Measurements from ENCODE around the gene P2RY12. TPM values are rescaled to one million over a fixed set of nuclear protein-coding genes. Genes with fewer than 3 reads are reported as not detected.

Gene P2RY12
- total and polyA plus RNA-seq, 10 of the 15 experiments (the other 5 are each of a cell fraction or from before 2014, with no cell fraction given): 0.27 to 1.0 (median 0.66) TPM; not detected in 2

- ChIA-PET CTCF (interaction anchor here (1.2 to 1.4 kb wide), 3 partner anchors 19 to 138 kb away, joined by 3 to 4 read pairs (median 3); no protein-coding TSS in a partner anchor), RAD21 (ENCODE audit: unreplicated experiment) (no interaction called here), SMC1A (ENCODE audit: uncharacterized antibody, unreplicated experiment) (no interaction called here), POLR2A (no interaction called here)
- 76% methylated on average over 6 of the region's 6 CpGs for WGBS (ENCODE audit: insufficient coverage, insufficient replicate concordance, low lambda C conversion rate, missing lambda C conversion rate)
- no peak for TF ChIP-seq CEBPB (IDR thresholded peaks at IDR 0.05; ENCODE audit: borderline replicate concordance in 1 of 2, low read depth in 2 of 2, low read length in 2 of 2)
- no TSS peak for BruUV-seq (replicated peaks)
- no peak overlapping the region for H3K4me3 ChIP-seq
- DNase-seq (ENCODE audit: low read depth, low spot score): no peak
- intact Hi-C loops (cut with micrococcal nuclease; ENCODE audit: unreplicated experiment): no loop called here
- no peak overlapping the region for H2AFZ ChIP-seq (ENCODE audit: control insufficient read depth, low read depth, low read length)
- in situ Hi-C loops (cut with MboI): no loop called here
- no peaks in the 10 kb centered on the region for H3K79me2 ChIP-seq (ENCODE audit: control insufficient read depth, insufficient read depth, low read length)
- H3K4me1 ChIP-seq (ENCODE audit: control insufficient read depth, insufficient read depth, low read length): no peaks in the 10 kb centered on the region
- H3K4me2 ChIP-seq (ENCODE audit: control insufficient read depth, insufficient read depth): no peak overlapping the region
- no peaks in the 10 kb centered on the region for H4K20me1 ChIP-seq (ENCODE audit: control insufficient read depth, insufficient read depth)
- no peak overlapping the region for H3K27ac ChIP-seq (ENCODE audit: control insufficient read depth, insufficient read depth)
- H3K9ac ChIP-seq (ENCODE audit: control insufficient read depth, insufficient read depth, low read length): no peak overlapping the region
- H3K36me3 ChIP-seq (ENCODE audit: control insufficient read depth in 2 of 2, insufficient read depth in 2 of 2, low read length in 1 of 2): no peaks in the 10 kb centered on the region
- no peak for ATAC-seq
- no peaks in the 10 kb centered on the region for H3K27me3 ChIP-seq (replicated peaks in 1 of 2; ENCODE audit: control insufficient read depth in 2 of 2, insufficient read depth in 2 of 2, low read length in 1 of 2)
- FAIRE-seq: no peak
- H3K9me3 ChIP-seq (replicated peaks; ENCODE audit: control insufficient read depth, insufficient read depth, low read length): no peaks in the 10 kb centered on the region
Observed at GRCh38 chr3:151306168-151306810, 78.3 kb downstream of the P2RY12 start.

GRCh38 chr3:151305775-151306151 lies 78.8 kb downstream of the P2RY12 start:
- Histone ChIP-seq H3K27me3 (replicated peaks in 1 of 2; ENCODE audit: control insufficient read depth in 2 of 2, insufficient read depth in 2 of 2, low read length in 1 of 2) (no peaks in the 10 kb centered on the region), H4K20me1 (ENCODE audit: control insufficient read depth, insufficient read depth) (no peaks in the 10 kb centered on the region), H3K27ac (ENCODE audit: control insufficient read depth, insufficient read depth) (no peak overlapping the region), H3K4me2 (ENCODE audit: control insufficient read depth, insufficient read depth) (no peak overlapping the region), H3K9me3 (replicated peaks; ENCODE audit: control insufficient read depth, insufficient read depth, low read length) (no peaks in the 10 kb centered on the region), H3K9ac (ENCODE audit: control insufficient read depth, insufficient read depth, low read length) (no peak overlapping the region), H3K79me2 (ENCODE audit: control insufficient read depth, insufficient read depth, low read length) (no peaks in the 10 kb centered on the region), H2AFZ (ENCODE audit: control insufficient read depth, low read depth, low read length) (no peak overlapping the region), H3K4me1 (ENCODE audit: control insufficient read depth, insufficient read depth, low read length) (no peaks in the 10 kb centered on the region), H3K4me3 (no peak overlapping the region), H3K36me3 (ENCODE audit: control insufficient read depth in 2 of 2, insufficient read depth in 2 of 2, low read length in 1 of 2) (no peaks in the 10 kb centered on the region)
- in situ Hi-C loops (cut with MboI) (no loop called here), intact Hi-C loops (cut with micrococcal nuclease; ENCODE audit: unreplicated experiment) (no loop called here)
- ChIA-PET SMC1A (ENCODE audit: uncharacterized antibody, unreplicated experiment) (no interaction called here), CTCF (interaction anchor here (1.2 to 1.4 kb wide), 3 partner anchors 11 to 138 kb away, joined by 3 to 4 read pairs (median 3); partner anchors contain the start of gene GPR87), POLR2A (no interaction called here), RAD21 (ENCODE audit: unreplicated experiment) (no interaction called here)
- DNase-seq (ENCODE audit: low read depth, low spot score): no peak
- 64% methylated on average over 4 of the region's 4 CpGs for WGBS (ENCODE audit: insufficient coverage, insufficient replicate concordance, low lambda C conversion rate, missing lambda C conversion rate)
- ATAC-seq: no peak
- TF ChIP-seq NR2C1 (IDR thresholded peaks at IDR 0.05) (no peak), NBN (IDR thresholded peaks at IDR 0.05) (no peak)
- FAIRE-seq: no peak
- no TSS peak for BruUV-seq (replicated peaks)
